GM18858 (cell line): ENCODE measurements around the gene ANKRD49.

Experiments
- ATAC-seq: cut with Tn5 transposase; IDR thresholded peaks from one replicate; pipeline ENCODE4 v1.9.1; 2021; ENCODE audit not compliant: unreplicated experiment

The ANKRD49 gene

GRCh38 chr11:94543695-94544645, 50.2 kb downstream of the ANKRD49 start, which contains the start of gene FUT4:
FUT4 (plus strand) TSS chr11:94543921; CDS start chr11:94544134, 213 bp downstream.
- peak; percentile 81 for ATAC-seq

- no peak for ATAC-seq
Measured at GRCh38 chr11:94544646-94545263, 51.0 kb downstream of the ANKRD49 start.

GRCh38 chr11:94545264-94546161, 51.7 kb downstream of the ANKRD49 start:
- ATAC-seq = no peak

GRCh38 chr11:94546162-94546470, 52.3 kb downstream of the ANKRD49 start:
- ATAC-seq = no peak

GRCh38 chr11:94546886-94547285, 53.1 kb downstream of the ANKRD49 start:
- ATAC-seq = no peak

GRCh38 chr11:94549146-94549545, 55.4 kb downstream of the ANKRD49 start:
- ATAC-seq = no peak
